ENCODE measurements around the gene ASH1L. TPM values are rescaled to one million over a fixed set of nuclear protein-coding genes. Genes with fewer than 3 reads are reported as not detected.

The ASH1L gene
- polyA plus RNA-seq, 4 donors, result 3.5 to 30.9 (median 6.5) TPM

DNA sequence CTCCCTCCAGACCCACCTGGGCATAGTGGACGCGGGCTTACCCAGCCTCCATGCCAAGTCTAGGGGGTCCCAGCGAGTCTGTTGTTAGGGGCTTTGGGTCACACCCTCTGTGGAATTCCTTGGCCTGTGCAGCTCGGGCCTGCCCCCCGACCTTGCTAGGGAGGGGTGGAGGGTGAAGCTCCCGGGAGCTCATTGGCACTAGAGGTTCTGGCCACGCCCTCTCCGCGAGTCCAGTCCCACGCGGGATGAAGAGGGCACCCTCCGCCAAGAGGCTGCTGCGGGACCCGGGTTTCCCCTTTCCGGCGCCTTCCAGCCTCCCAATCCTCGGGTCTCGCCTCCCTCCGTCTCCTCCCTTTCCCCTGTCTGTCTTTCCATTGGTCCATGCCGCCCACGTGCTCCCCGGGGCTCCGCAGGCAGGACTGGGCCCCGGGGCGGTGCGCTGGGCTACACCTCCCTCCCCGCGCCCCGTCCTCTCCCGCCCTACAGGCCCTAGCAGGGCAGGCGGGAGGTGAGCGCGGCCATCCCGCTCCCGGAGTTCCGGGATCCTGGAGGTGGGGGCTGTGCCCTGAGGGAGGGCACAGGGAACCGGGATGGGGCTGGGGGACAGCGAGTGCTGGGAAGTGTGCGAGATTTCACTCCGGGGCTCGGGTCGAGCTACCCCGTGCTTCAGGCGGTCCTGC is 238.4 kb downstream of the ASH1L start:
- Histone ChIP-seq H3K9me3 (ENCODE audit: control insufficient read depth in 2 of 2, insufficient read depth in 1 of 2, low read depth in 1 of 2, low read length in 1 of 2) (no peaks in the 10 kb centered on the region), H3K4me1 (ENCODE audit: control insufficient read depth in 3 of 3, insufficient read depth in 2 of 3, low read depth in 1 of 3, low read length in 2 of 3) (peaks cover 0 to 35% (median 7%) of the 10 kb centered on the region in 3 donors), H3K27me3 (ENCODE audit: control insufficient read depth in 3 of 3, insufficient read depth in 3 of 3, low read length in 3 of 3) (no peaks in the 10 kb centered on the region), H3K27ac (ENCODE audit: low read depth in 1 of 3, low read length in 2 of 3) (peak overlapping the region; percentile 80 to 98 (median 97)), H3K36me3 (ENCODE audit: control insufficient read depth in 3 of 3, insufficient read depth in 2 of 3, low read depth in 1 of 3, low read length in 3 of 3) (peaks cover 0 to 50% (median 3%) of the 10 kb centered on the region in 3 donors), H3K4me3 (ENCODE audit: low read depth in 1 of 3, low read length in 3 of 3) (peak overlapping the region; percentile 82 to 93 (median 87))
- WGBS, 3 donors, result 0% methylated on average over 33 to 44 of the region's 44 CpGs
- FAIRE-seq, result no peak
- peak; percentile 97 to 99 for DNase-seq

DNA sequence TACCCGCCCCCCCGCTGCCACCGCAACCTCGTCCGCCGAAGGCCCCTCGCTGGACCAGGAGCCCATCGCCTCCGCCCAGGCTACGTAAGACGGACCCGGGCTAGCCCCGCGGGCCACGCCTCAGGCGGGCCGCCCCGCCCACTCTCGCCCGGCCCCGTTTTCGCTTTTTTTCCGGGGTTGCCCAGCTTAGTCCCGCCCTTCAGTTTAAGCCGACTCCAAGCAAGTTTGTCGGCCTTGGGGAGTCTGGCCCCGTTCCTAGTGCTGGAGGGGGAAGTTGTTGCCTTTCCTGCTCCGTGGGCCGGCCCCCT is 238.9 kb downstream of the ASH1L start:
- peak overlapping the region; percentile 82 to 93 (median 87) for H3K4me3 ChIP-seq (ENCODE audit: low read depth in 1 of 3, low read length in 3 of 3)
- H3K4me1 ChIP-seq (ENCODE audit: control insufficient read depth in 3 of 3, insufficient read depth in 2 of 3, low read depth in 1 of 3, low read length in 2 of 3), result peaks cover 0 to 35% (median 7%) of the 10 kb centered on the region in 3 donors
- peaks cover 0 to 48% (median 3%) of the 10 kb centered on the region in 3 donors for H3K36me3 ChIP-seq (ENCODE audit: control insufficient read depth in 3 of 3, insufficient read depth in 2 of 3, low read depth in 1 of 3, low read length in 3 of 3)
- no peaks in the 10 kb centered on the region for H3K9me3 ChIP-seq (ENCODE audit: control insufficient read depth in 2 of 2, insufficient read depth in 1 of 2, low read depth in 1 of 2, low read length in 1 of 2)
- no peaks in the 10 kb centered on the region for H3K27me3 ChIP-seq (ENCODE audit: control insufficient read depth in 3 of 3, insufficient read depth in 3 of 3, low read length in 3 of 3)
- 0% methylated on average over 22 to 29 of the region's 29 CpGs for WGBS, 3 donors
- FAIRE-seq, result no peak
- DNase-seq, result peak; percentile 94 to 96
- H3K27ac ChIP-seq (ENCODE audit: low read depth in 1 of 3, low read length in 2 of 3), result peak overlapping the region; percentile 80 to 98 (median 97)

- no peaks in the 10 kb centered on the region for H3K27me3 ChIP-seq (ENCODE audit: control insufficient read depth in 3 of 3, insufficient read depth in 3 of 3, low read length in 3 of 3)
- peak overlapping the region; percentile 82 to 93 (median 87) for H3K4me3 ChIP-seq (ENCODE audit: low read depth in 1 of 3, low read length in 3 of 3)
- DNase-seq, result peak; percentile 84 to 95
- H3K27ac ChIP-seq (ENCODE audit: low read depth in 1 of 3, low read length in 2 of 3), result peak overlapping the region; percentile 91 to 98 (median 97)
- peaks cover 0 to 38% (median 7%) of the 10 kb centered on the region in 3 donors for H3K4me1 ChIP-seq (ENCODE audit: control insufficient read depth in 3 of 3, insufficient read depth in 2 of 3, low read depth in 1 of 3, low read length in 2 of 3)
- peaks cover 0 to 49% (median 3%) of the 10 kb centered on the region in 3 donors for H3K36me3 ChIP-seq (ENCODE audit: control insufficient read depth in 3 of 3, insufficient read depth in 2 of 3, low read depth in 1 of 3, low read length in 3 of 3)
- 0 to 1% (median 1%) methylated on average over 27 to 58 of the region's 58 CpGs for WGBS, 3 donors
- H3K9me3 ChIP-seq (ENCODE audit: control insufficient read depth in 2 of 2, insufficient read depth in 1 of 2, low read depth in 1 of 2, low read length in 1 of 2), result no peaks in the 10 kb centered on the region
- FAIRE-seq, result no peak
Measured at GRCh38 chr1:155322953-155323728, 239.5 kb downstream of the ASH1L start.

DNA sequence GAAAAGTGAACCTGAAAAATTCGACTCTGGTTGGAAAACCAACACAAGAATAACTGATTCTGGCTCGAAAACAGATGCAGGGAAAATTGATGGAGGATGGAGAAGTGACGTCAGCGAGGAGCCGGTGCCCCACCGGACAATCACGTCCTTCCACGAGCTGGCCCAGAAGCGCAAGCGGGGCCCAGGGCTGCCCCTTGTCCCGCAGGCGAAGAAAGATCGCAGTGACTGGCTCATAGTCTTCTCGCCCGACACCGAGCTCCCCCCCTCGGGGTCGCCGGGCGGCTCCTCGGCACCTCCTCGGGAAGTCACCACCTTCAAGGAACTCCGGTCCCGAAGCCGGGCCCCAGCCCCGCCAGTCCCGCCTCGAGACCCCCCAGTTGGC is 240.0 kb downstream of the ASH1L start:
- WGBS, 3 donors, result 1 to 2% (median 1%) methylated on average over 27 to 28 of the region's 28 CpGs
- Histone ChIP-seq H3K4me1 (ENCODE audit: control insufficient read depth in 3 of 3, insufficient read depth in 2 of 3, low read depth in 1 of 3, low read length in 2 of 3) (peaks cover 0 to 43% (median 7%) of the 10 kb centered on the region in 3 donors), H3K36me3 (ENCODE audit: control insufficient read depth in 3 of 3, insufficient read depth in 2 of 3, low read depth in 1 of 3, low read length in 3 of 3) (peaks cover 0 to 47% (median under 1%) of the 10 kb centered on the region in 3 donors), H3K4me3 (ENCODE audit: low read depth in 1 of 3, low read length in 3 of 3) (peak overlapping the region; percentile 40 to 93 (median 87)), H3K9me3 (ENCODE audit: control insufficient read depth in 2 of 2, insufficient read depth in 1 of 2, low read depth in 1 of 2, low read length in 1 of 2) (no peaks in the 10 kb centered on the region), H3K27ac (ENCODE audit: low read depth in 1 of 3, low read length in 2 of 3) (peak overlapping the region in 2 of 3 donors; percentile 97 to 98), H3K27me3 (ENCODE audit: control insufficient read depth in 3 of 3, insufficient read depth in 3 of 3, low read length in 3 of 3) (no peaks in the 10 kb centered on the region)
- FAIRE-seq (no peak), DNase-seq (peak in 1 of 2 donors; percentile 54)

DNA sequence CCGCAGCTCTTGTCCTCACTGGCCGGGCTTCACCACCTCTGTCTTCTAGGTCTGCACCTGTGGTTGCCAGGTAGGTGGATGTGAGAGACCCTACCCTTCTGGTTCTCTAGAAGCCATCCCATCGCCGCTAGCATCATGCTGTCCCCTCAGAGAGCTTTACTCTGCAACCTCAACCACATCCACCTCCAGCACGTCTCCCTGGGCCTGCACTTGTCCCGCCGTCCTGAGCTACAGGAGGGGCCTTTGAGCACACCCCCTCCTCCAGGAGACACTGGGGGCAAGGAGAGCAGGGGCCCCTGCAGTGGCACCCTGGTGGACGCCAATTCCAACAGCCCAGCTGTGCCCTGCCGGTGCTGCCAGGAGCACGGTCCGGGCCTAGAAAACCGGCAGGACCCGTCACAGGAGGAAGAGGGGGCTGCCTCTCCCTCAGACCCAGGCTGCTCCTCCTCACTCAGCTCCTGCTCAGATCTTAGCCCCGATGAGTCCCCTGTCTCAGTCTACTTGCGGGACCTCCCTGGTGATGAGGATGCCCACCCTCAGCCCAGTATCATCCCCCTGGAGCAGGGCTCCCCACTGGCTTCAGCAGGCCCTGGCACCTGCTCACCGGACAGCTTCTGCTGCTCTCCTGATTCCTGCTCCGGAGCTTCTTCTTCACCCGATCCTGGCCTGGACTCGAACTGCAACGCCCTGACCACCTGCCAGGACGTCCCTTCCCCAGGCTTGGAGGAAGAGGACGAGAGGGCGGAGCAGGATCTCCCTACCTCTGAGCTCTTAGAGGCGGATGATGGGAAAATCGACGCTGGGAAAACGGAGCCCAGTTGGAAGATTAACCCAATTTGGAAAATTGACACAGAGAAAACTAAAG is 240.7 kb downstream of the ASH1L start:
- peaks cover 0 to 50% (median 9%) of the 10 kb centered on the region in 3 donors for H3K4me1 ChIP-seq (ENCODE audit: control insufficient read depth in 3 of 3, insufficient read depth in 2 of 3, low read depth in 1 of 3, low read length in 2 of 3)
- FAIRE-seq (no peak), DNase-seq (no peak)
- peaks cover 0 to 45% (median 0%) of the 10 kb centered on the region in 3 donors for H3K36me3 ChIP-seq (ENCODE audit: control insufficient read depth in 3 of 3, insufficient read depth in 2 of 3, low read depth in 1 of 3, low read length in 3 of 3)
- 46 to 56% (median 51%) methylated on average over 25 to 27 of the region's 27 CpGs for WGBS, 3 donors
- H3K4me3 ChIP-seq (ENCODE audit: low read depth in 1 of 3, low read length in 3 of 3), result peak overlapping the region in 1 of 3 donors; percentile 93
- no peaks in the 10 kb centered on the region for H3K9me3 ChIP-seq (ENCODE audit: control insufficient read depth in 2 of 2, insufficient read depth in 1 of 2, low read depth in 1 of 2, low read length in 1 of 2)
- no peaks in the 10 kb centered on the region for H3K27me3 ChIP-seq (ENCODE audit: control insufficient read depth in 3 of 3, insufficient read depth in 3 of 3, low read length in 3 of 3)
- peak overlapping the region in 2 of 3 donors; percentile 21 to 98 for H3K27ac ChIP-seq (ENCODE audit: low read depth in 1 of 3, low read length in 2 of 3)

DNA sequence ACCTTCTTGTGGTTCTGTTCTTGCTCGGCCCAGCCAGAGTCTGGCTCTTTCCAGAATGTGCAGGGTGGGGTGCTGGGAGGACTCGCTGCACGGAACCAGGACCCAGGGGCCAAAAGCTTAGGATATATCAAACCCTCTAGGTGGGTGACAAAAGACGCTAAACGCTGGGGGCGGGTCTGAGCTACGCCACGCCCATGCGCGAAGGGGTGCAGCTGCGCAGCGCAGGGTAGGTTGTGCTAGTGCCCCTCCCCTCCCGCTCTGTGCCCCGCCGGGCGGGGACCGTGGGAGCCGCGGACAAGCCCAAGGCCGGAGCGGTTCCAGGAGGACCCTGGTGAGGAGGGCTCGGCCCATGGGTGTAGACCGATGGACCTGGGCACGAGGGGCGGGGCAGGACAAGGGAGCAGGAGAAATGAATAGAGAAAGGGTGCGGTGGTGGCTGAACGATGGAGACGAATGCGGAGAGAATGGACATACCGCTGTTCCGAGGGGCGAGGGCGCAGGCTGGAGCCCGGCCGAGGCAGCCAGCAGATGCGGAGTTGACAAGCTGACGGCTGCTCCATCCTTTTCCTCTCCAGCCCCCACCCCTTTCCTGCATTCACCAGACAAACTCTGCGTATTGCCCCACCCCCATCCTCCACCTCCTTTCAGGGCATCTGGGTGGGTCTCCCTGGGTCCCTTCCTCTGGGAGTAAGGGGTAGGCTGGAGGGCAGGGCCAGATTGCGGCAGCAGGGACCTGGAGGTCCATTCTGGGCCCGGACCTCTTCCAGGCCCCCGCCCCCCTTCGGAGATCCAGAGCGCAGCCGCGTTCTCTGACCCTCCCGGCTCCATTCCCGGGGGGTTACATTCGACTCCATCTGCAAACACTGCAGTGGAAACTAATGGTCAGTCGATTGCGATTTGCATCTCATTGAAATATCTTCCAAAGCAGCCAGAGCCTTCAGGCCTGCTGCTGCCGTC is 241.7 kb downstream of the ASH1L start, which contains the start of gene RUSC1:
TSS of gene RUSC1 (plus strand) at position 234 of the 957 bp plus-strand sequence. CDS start 880 bp downstream, outside the sequence.
- FAIRE-seq (no peak), DNase-seq (peak; percentile 84 to 87)
- H3K9me3 ChIP-seq (ENCODE audit: control insufficient read depth in 2 of 2, insufficient read depth in 1 of 2, low read depth in 1 of 2, low read length in 1 of 2), result no peaks in the 10 kb centered on the region
- peak within 1 kb of the TSS; percentile 50 to 98 (median 52) for H3K27ac ChIP-seq (ENCODE audit: low read depth in 1 of 3, low read length in 2 of 3)
- peaks cover 0 to 35% (median 0%) of the 10 kb centered on the region in 3 donors for H3K36me3 ChIP-seq (ENCODE audit: control insufficient read depth in 3 of 3, insufficient read depth in 2 of 3, low read depth in 1 of 3, low read length in 3 of 3)
- H3K4me1 ChIP-seq (ENCODE audit: control insufficient read depth in 3 of 3, insufficient read depth in 2 of 3, low read depth in 1 of 3, low read length in 2 of 3), result peaks cover 0 to 57% (median 9%) of the 10 kb centered on the region in 3 donors
- no peaks in the 10 kb centered on the region for H3K27me3 ChIP-seq (ENCODE audit: control insufficient read depth in 3 of 3, insufficient read depth in 3 of 3, low read length in 3 of 3)
- peak within 1 kb of the TSS in 2 of 3 donors; percentile 26 to 93 for H3K4me3 ChIP-seq (ENCODE audit: low read depth in 1 of 3, low read length in 3 of 3)
- WGBS, 3 donors, result 13 to 24% (median 23%) methylated on average over 46 to 51 of the region's 51 CpGs

DNA sequence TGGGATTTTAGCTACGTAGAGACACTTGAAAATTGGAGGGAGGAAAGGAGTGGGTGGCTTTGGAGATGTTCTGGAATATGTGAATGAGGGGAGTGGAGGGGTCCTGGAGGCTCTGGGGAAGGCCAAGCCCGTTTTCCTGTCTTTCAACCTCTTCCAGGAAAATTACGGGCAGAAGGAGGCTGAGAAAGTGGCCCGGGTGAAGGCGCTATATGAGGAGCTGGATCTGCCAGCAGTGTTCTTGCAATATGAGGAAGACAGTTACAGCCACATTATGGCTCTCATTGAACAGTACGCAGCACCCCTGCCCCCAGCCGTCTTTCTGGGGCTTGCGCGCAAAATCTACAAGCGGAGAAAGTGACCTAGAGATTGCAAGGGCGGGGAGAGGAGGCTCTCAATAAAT is 242.4 kb downstream of the ASH1L start:
- peak overlapping the region in 1 of 3 donors; percentile 93 for H3K4me3 ChIP-seq (ENCODE audit: low read depth in 1 of 3, low read length in 3 of 3)

More for the DNA sequence above, 242.4 kb downstream of the ASH1L start:
- DNase-seq (no peak), FAIRE-seq (no peak)
- WGBS, 3 donors, result 28 to 49% (median 30%) methylated on average over 11 of the region's 11 CpGs
- peaks cover 0 to 52% (median 9%) of the 10 kb centered on the region in 3 donors for H3K4me1 ChIP-seq (ENCODE audit: control insufficient read depth in 3 of 3, insufficient read depth in 2 of 3, low read depth in 1 of 3, low read length in 2 of 3)
- H3K36me3 ChIP-seq (ENCODE audit: control insufficient read depth in 3 of 3, insufficient read depth in 2 of 3, low read depth in 1 of 3, low read length in 3 of 3), result peaks cover 0 to 28% (median 0%) of the 10 kb centered on the region in 3 donors
- no peaks in the 10 kb centered on the region for H3K9me3 ChIP-seq (ENCODE audit: control insufficient read depth in 2 of 2, insufficient read depth in 1 of 2, low read depth in 1 of 2, low read length in 1 of 2)
- H3K27me3 ChIP-seq (ENCODE audit: control insufficient read depth in 3 of 3, insufficient read depth in 3 of 3, low read length in 3 of 3), result no peaks in the 10 kb centered on the region
- peak overlapping the region in 2 of 3 donors; percentile 36 to 52 for H3K27ac ChIP-seq (ENCODE audit: low read depth in 1 of 3, low read length in 2 of 3)
